Bronchial epithelial cell (primary cell): Measurements from ENCODE around the gene SNRPE. TPM values are rescaled to one million over a fixed set of nuclear protein-coding genes. Genes with fewer than 3 reads are reported as not detected.

Experiments used
- DNase-seq: peaks from one replicate; pipeline ENCODE4 v3.0.0-alpha.2; 2010; ENCODE audit warnings: low read depth
- FAIRE-seq: peaks from 2 replicates; lab custom pipeline; 2011; peaks lifted over from hg19 to GRCh38; lab: Jason Lieb, UNC
- H3K27me3 ChIP-seq: 2 replicates; pipeline ENCODE4 v1.5.1; 2011; ENCODE audit warnings: low read length; ENCODE audit not compliant: control insufficient read depth, insufficient read depth
- H3K36me3 ChIP-seq: 2 replicates; pipeline ENCODE4 v1.5.1; 2011; ENCODE audit warnings: low read length; ENCODE audit not compliant: control insufficient read depth, insufficient read depth
- H3K4me3 ChIP-seq: 2 replicates; pipeline ENCODE4 v1.5.1; 2011; ENCODE audit warnings: mild to moderate bottlenecking, low read depth, low read length, control low read depth
- total RNA-seq: library from RNA; depleted of rRNA; stranded (reverse); fragments of >200 nt; gene quantifications from 2 replicates; pipeline ENCODE4 v1.2.1, GENCODE V29; 2014
- TF ChIP-seq, protein P1 (sequence below): IDR thresholded peaks from 2 replicates; pipeline ENCODE4 v1.5.1; 2011; ENCODE audit warnings: mild to moderate bottlenecking, moderate library complexity, low read length, control low read depth, inconsistent platforms; ENCODE audit not compliant: insufficient read depth, severe bottlenecking

Gene SNRPE
- total RNA-seq, 1 donor from 2014 or later = 41.9 TPM

DNA sequence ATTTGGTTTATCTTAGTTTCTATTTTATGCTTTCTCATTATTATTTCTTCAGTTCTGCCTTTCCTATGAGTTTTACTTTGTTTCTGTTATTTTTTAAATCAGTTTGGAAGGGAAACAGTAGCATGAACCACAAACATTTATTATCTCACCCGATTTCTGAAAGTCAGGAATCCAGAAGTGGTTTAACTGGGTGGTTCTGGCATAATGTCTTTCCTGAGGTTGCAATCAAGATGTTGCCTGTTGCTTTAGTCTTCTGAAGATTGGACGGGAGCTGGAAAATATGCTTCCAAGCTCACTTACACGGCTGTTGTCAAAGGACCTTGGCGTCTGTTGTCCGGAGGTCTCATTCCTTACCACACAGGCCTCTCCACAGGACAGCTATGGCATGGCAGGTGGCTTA lies 50.4 kb downstream of the SNRPE start:
- no peaks in the 10 kb centered on the region for H3K27me3 ChIP-seq
- H3K4me3 ChIP-seq = no peak overlapping the region
- DNase-seq (no peak), FAIRE-seq (peak; percentile 13)
- TF ChIP-seq, protein P1, sequence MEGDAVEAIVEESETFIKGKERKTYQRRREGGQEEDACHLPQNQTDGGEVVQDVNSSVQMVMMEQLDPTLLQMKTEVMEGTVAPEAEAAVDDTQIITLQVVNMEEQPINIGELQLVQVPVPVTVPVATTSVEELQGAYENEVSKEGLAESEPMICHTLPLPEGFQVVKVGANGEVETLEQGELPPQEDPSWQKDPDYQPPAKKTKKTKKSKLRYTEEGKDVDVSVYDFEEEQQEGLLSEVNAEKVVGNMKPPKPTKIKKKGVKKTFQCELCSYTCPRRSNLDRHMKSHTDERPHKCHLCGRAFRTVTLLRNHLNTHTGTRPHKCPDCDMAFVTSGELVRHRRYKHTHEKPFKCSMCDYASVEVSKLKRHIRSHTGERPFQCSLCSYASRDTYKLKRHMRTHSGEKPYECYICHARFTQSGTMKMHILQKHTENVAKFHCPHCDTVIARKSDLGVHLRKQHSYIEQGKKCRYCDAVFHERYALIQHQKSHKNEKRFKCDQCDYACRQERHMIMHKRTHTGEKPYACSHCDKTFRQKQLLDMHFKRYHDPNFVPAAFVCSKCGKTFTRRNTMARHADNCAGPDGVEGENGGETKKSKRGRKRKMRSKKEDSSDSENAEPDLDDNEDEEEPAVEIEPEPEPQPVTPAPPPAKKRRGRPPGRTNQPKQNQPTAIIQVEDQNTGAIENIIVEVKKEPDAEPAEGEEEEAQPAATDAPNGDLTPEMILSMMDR = no peak
- H3K36me3 ChIP-seq = no peaks in the 10 kb centered on the region

DNA sequence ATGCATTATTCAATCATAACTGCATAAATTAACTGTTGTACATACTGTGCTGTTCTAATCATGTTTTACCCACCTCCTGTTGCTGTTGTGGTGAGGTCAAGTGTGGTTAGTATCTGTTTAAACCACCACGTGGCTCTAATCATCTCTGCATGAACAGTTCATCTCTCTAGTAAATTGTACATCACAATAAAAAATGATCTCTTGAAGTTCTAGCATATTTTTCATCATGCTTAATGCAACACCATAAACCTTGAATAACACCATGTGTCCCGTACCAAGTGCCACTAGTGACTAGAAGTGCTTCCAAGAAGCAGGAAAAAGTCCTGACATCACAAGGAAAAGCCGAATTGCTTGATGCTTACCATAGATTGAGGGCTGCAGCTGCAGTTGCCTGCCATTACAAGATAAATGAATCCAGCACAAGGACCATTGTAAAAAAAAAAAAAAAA lies 51.7 kb downstream of the SNRPE start:
- DNase-seq = no peak
- no peaks in the 10 kb centered on the region for H3K27me3 ChIP-seq
- FAIRE-seq = no peak
- no peak overlapping the region for H3K4me3 ChIP-seq
- TF ChIP-seq, protein P1 = no peak
- H3K36me3 ChIP-seq = no peaks in the 10 kb centered on the region

DNA sequence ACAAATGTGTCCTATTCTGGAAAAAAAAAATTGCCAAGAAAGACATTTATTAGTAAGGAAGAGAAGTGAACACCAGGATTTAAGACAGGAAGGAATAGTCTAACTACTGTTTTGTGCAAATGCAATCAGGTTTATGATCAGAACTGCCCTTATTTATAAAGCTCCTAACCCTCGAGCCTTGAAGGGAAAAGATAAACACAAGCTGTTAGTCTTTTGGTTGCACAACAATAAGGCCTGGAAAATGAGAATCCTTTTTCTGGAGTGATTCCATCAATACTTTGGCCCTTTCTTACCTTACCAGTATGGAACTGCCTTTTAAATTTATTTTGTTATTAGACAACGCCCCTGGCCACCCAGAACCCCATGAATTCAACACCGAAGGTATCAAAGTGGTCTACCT lies 52.9 kb downstream of the SNRPE start:
- TF ChIP-seq, protein P1 = no peak
- FAIRE-seq = no peak
- DNase-seq = no peak
- Histone ChIP-seq H3K36me3 (no peaks in the 10 kb centered on the region), H3K27me3 (no peaks in the 10 kb centered on the region), H3K4me3 (no peak overlapping the region)

DNA sequence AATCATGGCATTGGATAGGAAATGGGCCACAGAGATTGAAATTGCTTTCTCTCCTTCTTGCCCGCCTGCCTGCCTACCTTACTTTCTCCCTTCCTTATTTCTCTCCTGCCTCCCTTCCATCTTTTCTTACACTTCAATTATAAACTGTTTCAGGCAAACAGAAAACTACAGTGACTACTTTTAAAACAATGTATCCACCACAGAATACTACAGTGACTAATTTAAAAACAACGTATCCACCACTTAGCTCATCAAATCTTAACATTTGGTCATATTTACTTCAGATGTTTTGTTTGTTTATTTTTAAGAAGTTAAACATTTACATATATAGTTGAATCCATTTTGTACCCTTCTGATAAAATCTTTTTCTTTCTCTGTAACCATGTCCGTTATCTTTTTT lies 54.4 kb downstream of the SNRPE start:
- FAIRE-seq (no peak), DNase-seq (peak; percentile 51)

GRCh38 chr1:203916756-203917155 lies 55.4 kb downstream of the SNRPE start:
- no peak overlapping the region for H3K4me3 ChIP-seq
- H3K27me3 ChIP-seq = no peaks in the 10 kb centered on the region
- DNase-seq (peak; percentile 18), FAIRE-seq (no peak)
- TF ChIP-seq, protein P1 = no peak
- H3K36me3 ChIP-seq = no peaks in the 10 kb centered on the region

More for the DNA sequence above, 54.4 kb downstream of the SNRPE start:
- Histone ChIP-seq H3K36me3 (no peaks in the 10 kb centered on the region), H3K4me3 (no peak overlapping the region), H3K27me3 (no peaks in the 10 kb centered on the region)
- TF ChIP-seq, protein P1 = no peak

Other genes starting within 250 kb of the SNRPE start
- 27.4 and 71.7 TPM in 2 replicates for gene ATP2B4, start 234.8 kb upstream of the SNRPE start, total RNA-seq
- gene LAX1, start 96.4 kb upstream of the SNRPE start, total RNA-seq = under 0.01 TPM in 1 of 2 replicates, not detected in the other
- gene ZBED6, start 66.0 kb upstream of the SNRPE start, total RNA-seq = 3.6 and 4.5 TPM in 2 replicates
- 58.2 and 78.0 TPM in 2 replicates for gene ZC3H11A, start 66.0 kb upstream of the SNRPE start, total RNA-seq
- 3.2 and 8.8 TPM in 2 replicates for gene SOX13, start 211.5 kb downstream of the SNRPE start, total RNA-seq